Pancreas (tissue), 10 donors: ENCODE results near the gene ASTE1. TPM values are rescaled to one million over a fixed set of nuclear protein-coding genes. Genes with fewer than 3 reads are reported as not detected.

Source experiments
- ATAC-seq, 4 donors: fragments of 200-7000 bp; cut with Tn5 transposase; one replicate each; pipeline versions ENCODE4 v1.8.0 to v1.9.1; 2020; ENCODE audit warnings: mild to moderate bottlenecking in 4 of 4, moderate library complexity in 4 of 4
- DNase-seq, 6 donors: peaks; one replicate each; pipeline ENCODE4 v3.0.0-alpha.2; 2020
- FAIRE-seq: peaks from 2 replicates; lab custom pipeline; 2012; peaks lifted over from hg19 to GRCh38; lab: Jason Lieb, UNC
- H3K27ac ChIP-seq, 4 donors: fragments of 200-600 bp; sonication (generic); 1 replicate in 3 of 4; 2 replicates in 1 of 4; pipeline versions ENCODE4 v1.5.0 to v1.8.0; 2020
- H3K27me3 ChIP-seq, 4 donors: fragments of 200-600 bp; one replicate each; pipeline ENCODE4 v1.8.0; 2021
- H3K36me3 ChIP-seq, 3 donors: fragments of 200-600 bp; sonication (generic) in 1 of 3; one replicate each; pipeline versions ENCODE4 v1.5.0 to v1.8.0; 2020 to 2021
- H3K4me1 ChIP-seq, 3 donors: fragments of 200-600 bp; one replicate each; pipeline ENCODE4 v1.8.0; 2021
- H3K4me3 ChIP-seq, 4 donors: fragments of 200-600 bp; sonication (generic) in 2 of 4; one replicate each; pipeline versions ENCODE4 v1.5.0 to v1.8.0; 2020 to 2021
- H3K9me3 ChIP-seq, 4 donors: fragments of 200-600 bp; one replicate each; pipeline ENCODE4 v1.8.0; 2021
- CTCF ChIP-seq, 4 donors: fragments of 200-600 bp; sonication (generic) in 3 of 4; IDR thresholded peaks; one replicate each; pipeline versions ENCODE4 v1.5.0 to v1.8.0; 2021; ENCODE audit warnings: antibody characterized with exemption in 4 of 4
- WGBS, 2 donors: extraction: QIAGEN DNeasy Blood & Tissue Kit; methylation state at CpG; one replicate each; pipeline ENCODE4 v1.1.7; 2013; 5-methylcytosine and 5-hydroxymethylcytosine counted together
- intact Hi-C, 3 donors: fragments of 100-400 bp; cut with DNase I; formaldehyde crosslinking; loops; one replicate each; pipeline versions ENCODE4 v1.11.1 to v1.14.2; 2022
- polyA plus RNA-seq, 2 donors: library from polyadenylated mRNA; stranded (reverse); fragments of 200-250 nt; gene quantifications; one replicate each; pipeline ENCODE4 v1.2.3, GENCODE V29; 2013
- total RNA-seq, 6 donors: library from RNA; stranded (reverse); fragmentation: NEBNext Ultra II Directional in 4 of 6; extraction: Animal tissue kit (Norgen Biotek cat#: 25700) in 4 of 6; gene quantifications; one replicate each; pipeline versions ENCODE4 v1.2.1 to v1.2.4, GENCODE V29; 2021 to 2023
- donor health status: healthy with polysubstance abuse.
- donor health status: DM: no; HTN: no; CAD: no; lungs with moderate emphysema.
- donor health status: DM: no; HTN: no; CAD: no.
- donor health status: control.
- donor health status: control.
- donor health status: Bipolar disorder and iron deficiency.
- donor health status: DM: yes; HTN: yes; CAD: no.
- donor health status: DM: no; HTN: no; CAD: no.
- donor health status: DM: no; HTN: no; CAD: no.
- donor health status: DM: yes; HTN: yes; CAD: no.

ASTE1 gene
- total and polyA plus RNA-seq, 8 donors = 1.5 to 4.7 (median 3.2) TPM

GRCh38 chr3:131008326-131008725, 18.3 kb downstream of the ASTE1 start:
- Histone ChIP-seq H3K4me1 (no peaks in the 10 kb centered on the region), H3K36me3 (no peaks in the 10 kb centered on the region), H3K4me3 (no peak overlapping the region), H3K9me3 (no peaks in the 10 kb centered on the region), H3K27ac (no peak overlapping the region), H3K27me3 (no peaks in the 10 kb centered on the region)
- 95 to 100% methylated on average over 1 of the region's 1 CpG for WGBS, 2 donors
- ATAC-seq (no peak), FAIRE-seq (no peak), DNase-seq (no peak)
- TF ChIP-seq CTCF (IDR thresholded peaks at IDR 0.05) = no peak
- intact Hi-C loops = no loop called here

GRCh38 chr3:131007782-131008181, 18.8 kb downstream of the ASTE1 start:
- FAIRE-seq = no peak
- WGBS, 2 donors = 98 to 99% methylated on average over 2 of the region's 2 CpGs
- intact Hi-C loops = no loop called here
- no peak for DNase-seq
- no peaks in the 10 kb centered on the region for H3K27me3 ChIP-seq
- H3K36me3 ChIP-seq = no peaks in the 10 kb centered on the region
- no peak for TF ChIP-seq CTCF (IDR thresholded peaks at IDR 0.05)
- H3K4me1 ChIP-seq = no peaks in the 10 kb centered on the region
- ATAC-seq = no peak
- no peak overlapping the region for H3K27ac ChIP-seq
- no peak overlapping the region for H3K4me3 ChIP-seq
- H3K9me3 ChIP-seq = no peaks in the 10 kb centered on the region

GRCh38 chr3:131007256-131007655, 19.4 kb downstream of the ASTE1 start:
- FAIRE-seq = no peak
- WGBS, 2 donors = 93 to 98% methylated on average over 2 of the region's 2 CpGs

DNA sequence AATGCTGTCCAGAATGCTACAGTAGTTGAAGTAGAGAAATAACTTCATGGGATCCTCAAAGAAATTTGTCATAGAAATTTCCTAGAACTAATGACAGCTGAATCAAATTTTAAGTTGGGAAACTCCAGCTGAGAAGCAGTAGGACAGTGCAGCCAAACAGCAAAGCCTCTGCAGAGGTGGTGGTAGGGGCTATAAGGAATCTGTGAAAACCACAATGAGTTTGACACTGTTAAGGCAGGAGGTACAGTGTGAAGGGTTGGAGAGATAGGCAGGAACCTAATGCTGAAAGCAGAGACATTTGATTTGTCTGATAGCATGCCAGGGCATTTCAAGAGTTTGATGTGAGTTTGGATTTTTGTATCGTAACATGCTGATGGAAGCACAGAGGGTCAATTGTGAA, 22.0 kb downstream of the ASTE1 start:
- no peaks in the 10 kb centered on the region for H3K27me3 ChIP-seq
- DNase-seq (no peak), ATAC-seq (no peak), FAIRE-seq (no peak)
- intact Hi-C loops = no loop called here
- WGBS, 2 donors = 99 to 100% methylated on average over 1 of the region's 1 CpG
- TF ChIP-seq CTCF (IDR thresholded peaks at IDR 0.05) = no peak
- no peak overlapping the region for H3K4me3 ChIP-seq
- H3K9me3 ChIP-seq = no peaks in the 10 kb centered on the region
- H3K4me1 ChIP-seq = peaks cover 0 to under 1% (median 0%) of the 10 kb centered on the region in 3 donors
- H3K27ac ChIP-seq = no peak overlapping the region
- H3K36me3 ChIP-seq = peaks cover 0 to 6% (median 0%) of the 10 kb centered on the region in 3 donors

More at GRCh38 chr3:131007256-131007655, 19.4 kb downstream of the ASTE1 start:
- Histone ChIP-seq H3K4me3 (no peak overlapping the region), H3K4me1 (no peaks in the 10 kb centered on the region), H3K27ac (no peak overlapping the region), H3K36me3 (no peaks in the 10 kb centered on the region), H3K9me3 (no peaks in the 10 kb centered on the region), H3K27me3 (no peaks in the 10 kb centered on the region)
- no peak for DNase-seq
- no peak for ATAC-seq
- no peak for TF ChIP-seq CTCF (IDR thresholded peaks at IDR 0.05)
- intact Hi-C loops = no loop called here

DNA sequence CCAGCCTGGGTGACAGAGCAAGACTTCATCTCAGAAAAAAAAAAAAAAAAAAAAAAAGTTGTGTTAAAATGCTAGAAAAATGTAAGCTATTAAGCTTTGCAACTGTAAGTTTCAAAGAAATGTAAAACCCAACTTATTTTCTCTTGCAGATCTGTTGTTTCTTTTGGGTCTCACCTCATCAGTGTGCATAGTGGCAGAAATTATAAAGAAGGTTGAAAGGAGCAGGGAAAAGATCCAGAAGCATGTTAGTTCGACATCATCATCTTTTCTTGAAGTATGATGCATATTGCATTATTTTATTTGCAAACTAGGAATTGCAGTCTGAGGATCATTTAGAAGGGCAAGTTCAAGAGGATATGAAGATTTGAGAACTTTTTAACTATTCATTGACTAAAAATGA, 25.6 kb downstream of the ASTE1 start:
- Histone ChIP-seq H3K9me3 (no peaks in the 10 kb centered on the region), H3K4me3 (no peak overlapping the region), H3K36me3 (peaks cover 0 to 10% (median 0%) of the 10 kb centered on the region in 3 donors), H3K27me3 (no peaks in the 10 kb centered on the region), H3K27ac (no peak overlapping the region), H3K4me1 (peaks cover 0 to 5% (median 0%) of the 10 kb centered on the region in 3 donors)
- DNase-seq = no peak
- WGBS, 2 donors = 90 to 97% methylated on average over 1 of the region's 1 CpG
- TF ChIP-seq CTCF (IDR thresholded peaks at IDR 0.05) = no peak
- FAIRE-seq = no peak
- ATAC-seq = no peak
- intact Hi-C loops = no loop called here
